C4-2B (cell line): ENCODE data around the gene RNF32.

Experiments
- ZFX ChIP-seq: fragments of 450-650 bp; IDR thresholded peaks from 2 replicates; pipeline ENCODE4 v1.6.1; 2017
- TF ChIP-seq, protein P1 (sequence below): fragments of 450-650 bp; conservative IDR thresholded peaks from 2 replicates; pipeline ENCODE4 v1.5.1; 2017; ENCODE audit warnings: mild to moderate bottlenecking

DNA sequence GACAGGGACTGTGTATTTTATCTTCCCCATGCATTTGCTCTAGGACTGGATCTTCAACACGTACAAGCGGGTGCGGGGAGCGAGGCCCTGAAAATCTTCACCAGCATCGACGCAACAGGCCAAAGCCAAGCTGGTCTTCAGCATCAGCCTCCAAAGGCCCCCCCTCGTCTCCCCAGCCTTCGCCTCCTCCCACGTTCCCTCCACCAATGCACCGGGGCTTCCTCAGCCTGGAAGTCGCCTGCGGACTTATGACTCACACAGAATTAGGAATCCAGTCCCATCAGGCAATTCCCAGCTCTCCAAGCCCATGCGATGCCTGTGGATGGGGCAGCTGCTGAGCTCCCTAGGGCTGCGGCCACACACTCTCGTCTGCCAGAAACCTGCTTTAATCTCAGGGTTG is 36.3 kb upstream of the RNF32 start:
- TF ChIP-seq, protein P1, sequence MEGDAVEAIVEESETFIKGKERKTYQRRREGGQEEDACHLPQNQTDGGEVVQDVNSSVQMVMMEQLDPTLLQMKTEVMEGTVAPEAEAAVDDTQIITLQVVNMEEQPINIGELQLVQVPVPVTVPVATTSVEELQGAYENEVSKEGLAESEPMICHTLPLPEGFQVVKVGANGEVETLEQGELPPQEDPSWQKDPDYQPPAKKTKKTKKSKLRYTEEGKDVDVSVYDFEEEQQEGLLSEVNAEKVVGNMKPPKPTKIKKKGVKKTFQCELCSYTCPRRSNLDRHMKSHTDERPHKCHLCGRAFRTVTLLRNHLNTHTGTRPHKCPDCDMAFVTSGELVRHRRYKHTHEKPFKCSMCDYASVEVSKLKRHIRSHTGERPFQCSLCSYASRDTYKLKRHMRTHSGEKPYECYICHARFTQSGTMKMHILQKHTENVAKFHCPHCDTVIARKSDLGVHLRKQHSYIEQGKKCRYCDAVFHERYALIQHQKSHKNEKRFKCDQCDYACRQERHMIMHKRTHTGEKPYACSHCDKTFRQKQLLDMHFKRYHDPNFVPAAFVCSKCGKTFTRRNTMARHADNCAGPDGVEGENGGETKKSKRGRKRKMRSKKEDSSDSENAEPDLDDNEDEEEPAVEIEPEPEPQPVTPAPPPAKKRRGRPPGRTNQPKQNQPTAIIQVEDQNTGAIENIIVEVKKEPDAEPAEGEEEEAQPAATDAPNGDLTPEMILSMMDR, result no peak
- no peak for TF ChIP-seq ZFX
